T-helper 2 cell treated with Interferon-gamma antibody and Interleukin-4, amounts not matched to agents 5 μg/mL and 100 μg/mL, for 36 hours (primary cell): ENCODE measurements around the gene TNIP1.
A peak's percentile ranks its signal among the peaks of the same experiment; 100 is the strongest.

Source experiments
- DNase-seq: peaks from one replicate; pipeline ENCODE4 v3.0.0; 2021; ENCODE audit warnings: low spot score
- H3K27ac Mint-ChIP-seq: one replicate; pipeline ENCODE4 v1.8.0; 2021; ENCODE audit warnings: mild to moderate bottlenecking, mixed read lengths
- H3K27me3 Mint-ChIP-seq: one replicate; pipeline ENCODE4 v1.8.0; 2021; ENCODE audit warnings: low read depth, mixed read lengths
- H3K36me3 Mint-ChIP-seq: one replicate; pipeline ENCODE4 v1.8.0; 2021; ENCODE audit warnings: low read depth, mixed read lengths
- H3K4me1 Mint-ChIP-seq: one replicate; pipeline ENCODE4 v1.8.0; 2021; ENCODE audit warnings: low read depth, mixed read lengths
- H3K4me3 Mint-ChIP-seq: one replicate; pipeline ENCODE4 v1.8.0; 2022; ENCODE audit warnings: mild to moderate bottlenecking, moderate library complexity, mixed read lengths
- H3K9me3 Mint-ChIP-seq: one replicate; pipeline ENCODE4 v1.8.0; 2021; ENCODE audit warnings: mixed read lengths

The TNIP1 gene, protein sequence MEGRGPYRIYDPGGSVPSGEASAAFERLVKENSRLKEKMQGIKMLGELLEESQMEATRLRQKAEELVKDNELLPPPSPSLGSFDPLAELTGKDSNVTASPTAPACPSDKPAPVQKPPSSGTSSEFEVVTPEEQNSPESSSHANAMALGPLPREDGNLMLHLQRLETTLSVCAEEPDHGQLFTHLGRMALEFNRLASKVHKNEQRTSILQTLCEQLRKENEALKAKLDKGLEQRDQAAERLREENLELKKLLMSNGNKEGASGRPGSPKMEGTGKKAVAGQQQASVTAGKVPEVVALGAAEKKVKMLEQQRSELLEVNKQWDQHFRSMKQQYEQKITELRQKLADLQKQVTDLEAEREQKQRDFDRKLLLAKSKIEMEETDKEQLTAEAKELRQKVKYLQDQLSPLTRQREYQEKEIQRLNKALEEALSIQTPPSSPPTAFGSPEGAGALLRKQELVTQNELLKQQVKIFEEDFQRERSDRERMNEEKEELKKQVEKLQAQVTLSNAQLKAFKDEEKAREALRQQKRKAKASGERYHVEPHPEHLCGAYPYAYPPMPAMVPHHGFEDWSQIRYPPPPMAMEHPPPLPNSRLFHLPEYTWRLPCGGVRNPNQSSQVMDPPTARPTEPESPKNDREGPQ

GRCh38 chr5:151080613-151081430 is at the start of gene TNIP1:
TNIP1 (minus strand) TSS chr5:151081034; CDS start chr5:151065095, 15,939 bp downstream.
- H3K4me3 Mint-ChIP-seq: peak within 1 kb of the TSS; percentile 89
- peaks cover 72% of the 10 kb centered on the region for H3K4me1 Mint-ChIP-seq
- H3K36me3 Mint-ChIP-seq: peaks cover 46% of the 10 kb centered on the region
- DNase-seq: peak; percentile 97
- H3K9me3 Mint-ChIP-seq: no peaks in the 10 kb centered on the region
- H3K27ac Mint-ChIP-seq: peak within 1 kb of the TSS; percentile 86
- no peaks in the 10 kb centered on the region for H3K27me3 Mint-ChIP-seq

DNA sequence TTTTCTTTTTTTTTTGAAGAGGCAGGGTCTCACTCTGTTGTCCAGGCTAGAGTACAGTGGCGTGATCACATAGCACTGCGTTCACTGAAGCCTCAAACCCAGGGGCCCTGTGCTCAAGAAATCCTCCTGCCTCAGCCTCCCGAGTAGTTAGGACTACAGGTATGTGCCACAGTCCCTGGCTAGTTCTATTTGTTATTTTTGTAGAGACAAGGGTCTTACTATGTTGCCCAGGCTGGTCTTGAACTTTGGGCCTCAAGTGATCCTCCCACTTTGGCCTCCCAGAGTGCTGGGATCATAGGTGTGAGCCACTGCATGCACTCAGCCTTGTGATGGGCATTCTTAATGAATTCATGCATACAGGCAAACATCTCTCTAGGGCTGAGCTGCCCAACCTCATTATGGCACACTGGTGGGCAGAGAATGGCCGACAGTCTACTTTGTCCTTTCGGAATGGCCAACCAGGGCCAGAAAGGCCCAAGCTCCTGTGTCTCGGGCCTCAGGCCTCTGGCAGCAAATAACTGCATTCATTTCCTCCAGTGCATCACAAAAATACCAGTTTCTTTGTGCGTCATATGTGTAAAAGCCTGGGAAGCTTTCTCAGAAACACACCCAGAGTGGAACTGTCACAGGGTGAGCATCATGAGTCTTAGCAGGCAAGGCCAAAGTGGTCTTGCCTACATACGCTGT is 49.5 kb upstream of the TNIP1 start:
- Mint-ChIP-seq H3K27ac (no peak overlapping the region), H3K27me3 (no peaks in the 10 kb centered on the region), H3K4me3 (no peak overlapping the region), H3K9me3 (no peaks in the 10 kb centered on the region), H3K36me3 (peaks cover 86% of the 10 kb centered on the region), H3K4me1 (peaks cover 32% of the 10 kb centered on the region)
- no peak for DNase-seq

- no peak overlapping the region for H3K4me3 Mint-ChIP-seq
- H3K27ac Mint-ChIP-seq: peak overlapping the region; percentile 49
- no peak for DNase-seq
- peaks cover 81% of the 10 kb centered on the region for H3K36me3 Mint-ChIP-seq
- no peaks in the 10 kb centered on the region for H3K9me3 Mint-ChIP-seq
- no peaks in the 10 kb centered on the region for H3K27me3 Mint-ChIP-seq
- peaks cover 36% of the 10 kb centered on the region for H3K4me1 Mint-ChIP-seq
Observed at GRCh38 chr5:151128817-151129216, 48.0 kb upstream of the TNIP1 start.

DNA sequence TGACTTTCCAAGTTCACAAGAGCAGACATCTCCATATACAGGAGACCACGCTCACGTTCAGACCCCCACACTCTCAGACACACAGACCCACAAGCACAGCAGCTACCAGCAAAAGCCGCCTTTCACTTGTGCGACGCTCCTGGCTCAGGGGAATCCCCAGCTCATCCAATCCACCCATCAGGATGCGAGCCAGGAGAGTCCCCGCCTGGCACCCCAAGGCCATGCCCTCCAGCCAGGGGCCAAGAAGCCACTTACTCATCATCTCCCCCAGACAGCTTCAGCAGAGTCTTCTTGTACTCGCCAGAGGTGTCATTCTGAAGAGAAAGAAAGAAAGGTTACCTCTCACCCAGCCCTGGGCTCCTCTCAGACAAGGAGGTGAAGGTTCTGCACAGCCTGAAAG is 47.1 kb upstream of the TNIP1 start:
- no peaks in the 10 kb centered on the region for H3K27me3 Mint-ChIP-seq
- no peak overlapping the region for H3K27ac Mint-ChIP-seq
- H3K4me1 Mint-ChIP-seq: peaks cover 33% of the 10 kb centered on the region
- H3K9me3 Mint-ChIP-seq: no peaks in the 10 kb centered on the region
- DNase-seq: no peak
- peaks cover 78% of the 10 kb centered on the region for H3K36me3 Mint-ChIP-seq
- H3K4me3 Mint-ChIP-seq: no peak overlapping the region

DNA sequence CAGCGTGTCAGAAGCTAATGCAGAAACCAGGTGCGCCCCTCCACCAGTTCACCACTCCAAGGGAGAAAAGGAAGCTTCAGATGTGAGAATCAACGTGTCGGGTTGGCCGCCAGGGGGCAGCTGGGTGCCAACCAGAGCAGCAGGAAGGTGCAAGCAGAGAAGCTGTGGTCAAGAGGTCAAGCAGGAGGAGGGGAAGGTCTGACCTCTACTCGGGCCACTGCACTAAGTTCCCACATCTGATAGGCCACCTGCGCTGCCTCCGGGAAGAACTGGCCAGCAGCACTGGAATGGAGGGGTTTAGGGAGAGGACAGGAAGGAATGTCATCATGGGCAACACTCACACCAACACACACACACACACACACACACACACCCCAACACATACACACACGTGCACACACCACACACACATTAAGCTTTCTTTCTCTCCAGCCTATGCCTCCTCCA is 45.4 kb upstream of the TNIP1 start:
- Mint-ChIP-seq H3K9me3 (no peaks in the 10 kb centered on the region), H3K27me3 (no peaks in the 10 kb centered on the region)
- DNase-seq: peak; percentile 56

DNA sequence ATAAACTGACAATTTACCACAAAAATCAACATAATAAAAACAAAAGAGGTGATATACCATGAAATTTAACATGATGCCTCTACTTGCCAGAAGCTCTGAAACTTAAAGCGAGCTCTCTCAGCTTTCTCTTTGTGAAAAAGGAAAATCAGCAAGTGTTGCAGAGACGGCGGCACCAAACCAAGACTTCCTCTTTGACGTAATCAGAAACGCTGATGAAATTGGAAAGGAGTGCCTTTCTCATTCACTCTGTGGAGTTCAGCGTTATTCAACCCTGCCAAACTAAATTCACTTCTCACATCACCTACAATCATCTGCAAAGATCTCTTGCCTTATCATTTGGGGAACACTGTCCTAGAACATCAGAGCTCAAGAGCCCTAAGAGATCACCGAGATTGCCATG is 44.6 kb upstream of the TNIP1 start:
- peak; percentile 13 for DNase-seq
- no peaks in the 10 kb centered on the region for H3K9me3 Mint-ChIP-seq
- H3K4me3 Mint-ChIP-seq: peak overlapping the region; percentile 62
- H3K36me3 Mint-ChIP-seq: peaks cover 77% of the 10 kb centered on the region
- H3K4me1 Mint-ChIP-seq: peaks cover 19% of the 10 kb centered on the region
- H3K27me3 Mint-ChIP-seq: no peaks in the 10 kb centered on the region
- H3K27ac Mint-ChIP-seq: peak overlapping the region; percentile 78

More for the DNA sequence above, 45.4 kb upstream of the TNIP1 start:
- Mint-ChIP-seq H3K4me1 (peaks cover 20% of the 10 kb centered on the region), H3K36me3 (peaks cover 79% of the 10 kb centered on the region), H3K4me3 (peak overlapping the region; percentile 62), H3K27ac (peak overlapping the region; percentile 52)

- H3K36me3 Mint-ChIP-seq: peaks cover 76% of the 10 kb centered on the region
- H3K9me3 Mint-ChIP-seq: no peaks in the 10 kb centered on the region
- no peak for DNase-seq
- H3K4me1 Mint-ChIP-seq: peaks cover 19% of the 10 kb centered on the region
- H3K4me3 Mint-ChIP-seq: no peak overlapping the region
- no peaks in the 10 kb centered on the region for H3K27me3 Mint-ChIP-seq
- H3K27ac Mint-ChIP-seq: peak overlapping the region; percentile 62
Observed at GRCh38 chr5:151123897-151124751, 43.3 kb upstream of the TNIP1 start.

- Mint-ChIP-seq H3K27ac (no peak overlapping the region), H3K36me3 (peaks cover 69% of the 10 kb centered on the region), H3K27me3 (no peaks in the 10 kb centered on the region), H3K4me3 (no peak overlapping the region), H3K4me1 (peaks cover 19% of the 10 kb centered on the region), H3K9me3 (no peaks in the 10 kb centered on the region)
- no peak for DNase-seq
Observed at GRCh38 chr5:151122828-151123227, 42.0 kb upstream of the TNIP1 start.

DNA sequence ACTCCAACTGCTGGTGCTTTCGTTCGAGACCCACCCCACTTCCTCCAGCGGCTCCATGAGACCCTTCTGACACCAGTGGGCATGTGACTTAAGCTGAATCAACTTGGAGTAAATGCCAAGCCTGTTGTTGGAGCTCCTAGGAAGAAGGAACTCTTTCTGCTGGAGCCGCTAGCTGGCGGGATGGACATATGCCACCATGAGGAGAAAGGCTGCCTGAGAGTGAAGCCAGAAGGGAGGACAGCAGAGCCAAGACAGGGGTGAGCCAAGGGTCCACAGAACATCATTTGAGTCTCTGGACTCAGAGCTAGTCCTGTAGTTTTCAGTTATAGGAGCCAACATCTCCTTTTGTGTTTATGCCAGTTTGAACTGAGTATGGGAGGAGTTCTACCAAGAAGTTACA is 40.8 kb upstream of the TNIP1 start:
- Mint-ChIP-seq H3K27ac (no peak overlapping the region), H3K4me3 (no peak overlapping the region), H3K36me3 (peaks cover 71% of the 10 kb centered on the region), H3K9me3 (no peaks in the 10 kb centered on the region), H3K4me1 (peaks cover 13% of the 10 kb centered on the region), H3K27me3 (no peaks in the 10 kb centered on the region)
- no peak for DNase-seq

- H3K27me3 Mint-ChIP-seq: no peaks in the 10 kb centered on the region
- no peak overlapping the region for H3K4me3 Mint-ChIP-seq
- no peak overlapping the region for H3K27ac Mint-ChIP-seq
- DNase-seq: no peak
- H3K9me3 Mint-ChIP-seq: no peaks in the 10 kb centered on the region
- H3K36me3 Mint-ChIP-seq: peaks cover 68% of the 10 kb centered on the region
- peaks cover 9% of the 10 kb centered on the region for H3K4me1 Mint-ChIP-seq
Observed at GRCh38 chr5:151121095-151121494, 40.3 kb upstream of the TNIP1 start.

DNA sequence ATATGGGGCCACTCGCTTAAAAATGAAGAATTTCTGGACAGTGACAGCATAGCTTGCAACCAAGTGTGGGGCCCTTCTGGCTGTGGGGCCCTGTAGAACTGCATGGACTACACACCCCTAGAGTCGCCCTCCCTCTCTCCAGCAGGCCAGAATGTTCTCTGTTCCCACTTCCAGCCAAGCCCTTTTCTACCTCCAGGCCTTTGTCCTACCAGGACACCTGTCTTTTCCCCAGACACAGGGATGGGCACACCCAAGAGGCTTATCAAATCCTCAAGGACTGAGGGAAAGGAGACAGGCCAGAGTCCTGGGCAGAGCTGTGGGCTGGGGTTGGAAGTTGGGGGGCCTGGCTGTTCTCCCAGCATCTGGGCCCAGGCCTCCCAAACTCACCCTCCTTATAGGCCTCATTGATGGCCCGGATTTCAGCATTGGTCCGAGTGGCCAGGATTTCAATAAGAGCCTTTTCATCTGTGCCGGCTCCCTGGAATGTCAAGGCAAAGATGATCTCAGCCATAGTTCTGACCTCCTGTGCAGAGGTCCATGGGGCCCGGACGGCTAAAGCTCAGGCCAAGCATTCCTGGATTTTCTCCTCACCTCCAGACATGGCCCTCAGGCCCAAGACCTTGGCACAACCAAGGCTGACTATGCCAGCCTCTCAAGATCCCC is 38.2 kb upstream of the TNIP1 start:
- H3K36me3 Mint-ChIP-seq: peaks cover 60% of the 10 kb centered on the region
- no peaks in the 10 kb centered on the region for H3K9me3 Mint-ChIP-seq
- H3K27ac Mint-ChIP-seq: no peak overlapping the region
- H3K4me3 Mint-ChIP-seq: no peak overlapping the region
- H3K4me1 Mint-ChIP-seq: no peaks in the 10 kb centered on the region
- no peak for DNase-seq
- no peaks in the 10 kb centered on the region for H3K27me3 Mint-ChIP-seq

DNA sequence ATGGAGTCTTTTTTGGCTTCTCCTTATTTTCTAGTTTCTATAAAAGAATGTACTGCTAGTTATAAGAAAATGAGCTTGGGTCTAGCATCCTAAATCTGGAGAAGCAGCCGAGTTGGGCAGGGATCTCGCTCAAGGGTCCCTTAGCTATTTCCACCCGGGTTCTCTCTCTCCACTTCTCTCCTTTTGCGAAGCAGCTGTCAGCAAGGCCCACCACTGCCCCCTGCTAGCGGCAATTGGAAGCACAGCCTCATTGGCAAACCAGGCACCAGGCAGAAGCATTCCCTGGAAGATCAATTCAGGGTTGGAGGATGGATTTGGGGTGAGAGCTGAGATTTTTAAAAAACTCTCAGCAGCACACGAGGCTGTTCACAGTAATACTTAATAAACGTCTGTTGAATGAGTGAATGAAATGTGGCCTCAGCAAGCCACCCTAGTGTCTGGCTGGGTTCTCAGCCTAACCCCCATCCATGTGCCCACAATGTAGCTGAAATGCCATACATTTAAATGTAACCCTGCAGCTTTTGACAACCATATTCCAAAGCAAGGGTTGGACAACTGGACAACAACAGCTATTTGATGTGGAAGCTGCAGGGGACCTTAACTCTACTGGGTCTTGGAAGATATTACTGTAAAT is 34.6 kb upstream of the TNIP1 start:
- peak; percentile 52 for DNase-seq
- Mint-ChIP-seq H3K4me3 (no peak overlapping the region), H3K4me1 (no peaks in the 10 kb centered on the region), H3K36me3 (peaks cover 55% of the 10 kb centered on the region), H3K27ac (peak overlapping the region; percentile 31), H3K27me3 (no peaks in the 10 kb centered on the region), H3K9me3 (no peaks in the 10 kb centered on the region)
